ENCODE data around the gene INO80C.

The INO80C gene

DNA sequence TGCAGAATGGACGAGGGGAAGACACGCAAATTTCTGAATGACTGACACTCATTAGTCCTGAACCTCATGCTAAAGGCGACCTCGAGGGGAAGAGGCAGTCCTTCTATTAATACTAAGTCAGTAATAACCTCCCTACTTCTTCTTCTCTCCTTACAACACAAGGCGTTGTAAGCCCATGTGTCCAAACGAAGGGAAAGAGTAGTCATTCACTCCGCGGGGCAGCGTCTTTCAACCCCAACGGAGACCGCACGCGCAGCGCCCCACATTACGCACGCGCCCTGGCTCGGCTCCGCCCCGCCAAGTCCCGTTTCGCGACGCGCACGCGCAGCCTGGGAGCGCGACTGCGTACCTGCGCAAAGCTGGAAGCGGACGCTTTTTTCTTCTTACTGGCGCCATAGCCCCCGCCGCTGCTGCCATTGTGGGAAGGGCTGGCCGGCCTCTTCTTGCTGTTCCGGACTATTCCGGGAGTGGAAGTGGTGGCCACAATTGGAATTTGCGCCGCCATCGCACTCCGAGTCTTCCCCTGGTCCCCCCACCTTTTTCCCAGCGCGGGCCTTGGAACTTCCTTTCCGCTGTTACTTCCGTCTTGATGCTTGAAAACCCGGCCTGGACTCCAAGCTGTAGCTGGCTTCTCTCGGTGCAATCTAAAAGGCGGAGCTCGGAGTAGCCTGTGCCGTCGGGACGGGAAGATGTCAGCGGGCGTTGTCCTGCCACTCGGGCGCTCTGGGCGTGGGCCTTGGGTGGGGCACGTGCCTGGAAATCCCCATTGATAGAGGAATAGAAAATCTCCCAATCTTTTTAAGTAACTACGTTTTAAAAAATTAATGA lies at the start of gene INO80C:
Gene INO80C (minus strand): TSS at position 591 of the 828 bp plus-strand sequence. CDS start 86 bp downstream, at position 505.
- peak; percentile 65 for DNase-seq (ENCODE audit: low spot score)

- DNase-seq (ENCODE audit: low spot score) = no peak
These were observed 49.3 kb upstream of the INO80C start for GRCh38 chr18:35547008-35547605.

- no peak for DNase-seq (ENCODE audit: low spot score)
These were observed 44.6 kb upstream of the INO80C start for GRCh38 chr18:35542356-35542755.

GRCh38 chr18:35535297-35535696 lies 37.5 kb upstream of the INO80C start:
- DNase-seq (ENCODE audit: low spot score) = no peak

DNA sequence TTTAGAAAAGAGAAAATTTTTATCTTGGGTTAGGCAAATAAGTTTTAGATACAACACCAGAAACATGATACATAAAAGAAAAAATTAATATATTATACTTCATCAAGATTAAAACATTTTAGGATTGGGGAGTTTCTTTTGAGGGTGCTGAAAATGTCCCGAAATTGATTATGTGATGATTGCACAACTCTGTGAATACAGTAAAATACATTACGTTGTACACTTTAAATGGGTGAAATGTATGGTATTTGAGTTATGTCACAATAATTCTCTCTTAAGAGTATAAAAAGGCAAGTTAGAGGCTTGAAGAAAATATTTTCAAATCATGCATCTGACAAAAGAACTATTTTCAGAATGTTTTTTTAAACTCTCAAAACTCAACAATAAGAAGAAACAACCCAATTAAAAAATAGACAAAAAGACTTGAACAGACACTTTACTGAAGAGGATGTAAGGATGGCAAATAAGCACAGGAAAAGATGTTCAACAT lies 36.2 kb upstream of the INO80C start:
- DNase-seq (ENCODE audit: low spot score) = no peak

- DNase-seq (ENCODE audit: low spot score) = no peak
These were observed 31.1 kb upstream of the INO80C start for GRCh38 chr18:35528749-35529274.

DNA sequence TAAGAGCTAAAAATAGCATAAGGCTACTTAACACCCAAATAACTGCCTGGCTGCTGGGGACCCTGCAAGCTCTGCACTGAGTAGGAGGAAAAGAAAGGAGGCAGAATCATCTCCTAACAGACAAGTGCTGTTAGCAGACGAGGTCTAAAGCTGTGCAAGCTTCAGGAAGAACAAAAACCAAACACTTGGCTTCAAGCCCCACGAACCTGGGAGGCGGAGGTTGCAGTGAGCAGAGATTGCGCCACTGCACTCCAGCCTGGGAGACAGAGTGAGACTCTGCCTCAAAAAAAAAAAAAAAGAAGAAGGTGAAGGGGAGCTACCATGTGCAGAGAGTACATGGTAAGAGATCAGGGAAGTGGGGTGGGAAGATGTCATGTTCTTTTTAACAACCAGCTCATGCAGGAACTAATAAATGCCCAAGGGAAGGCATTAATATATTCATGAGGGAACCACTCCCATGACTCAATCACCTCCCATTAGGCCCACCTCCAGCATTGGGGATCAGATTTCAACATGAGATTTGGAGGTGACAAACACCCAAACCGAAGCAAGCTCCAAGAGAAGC lies 28.8 kb upstream of the INO80C start:
- DNase-seq (ENCODE audit: low spot score) = no peak

DNA sequence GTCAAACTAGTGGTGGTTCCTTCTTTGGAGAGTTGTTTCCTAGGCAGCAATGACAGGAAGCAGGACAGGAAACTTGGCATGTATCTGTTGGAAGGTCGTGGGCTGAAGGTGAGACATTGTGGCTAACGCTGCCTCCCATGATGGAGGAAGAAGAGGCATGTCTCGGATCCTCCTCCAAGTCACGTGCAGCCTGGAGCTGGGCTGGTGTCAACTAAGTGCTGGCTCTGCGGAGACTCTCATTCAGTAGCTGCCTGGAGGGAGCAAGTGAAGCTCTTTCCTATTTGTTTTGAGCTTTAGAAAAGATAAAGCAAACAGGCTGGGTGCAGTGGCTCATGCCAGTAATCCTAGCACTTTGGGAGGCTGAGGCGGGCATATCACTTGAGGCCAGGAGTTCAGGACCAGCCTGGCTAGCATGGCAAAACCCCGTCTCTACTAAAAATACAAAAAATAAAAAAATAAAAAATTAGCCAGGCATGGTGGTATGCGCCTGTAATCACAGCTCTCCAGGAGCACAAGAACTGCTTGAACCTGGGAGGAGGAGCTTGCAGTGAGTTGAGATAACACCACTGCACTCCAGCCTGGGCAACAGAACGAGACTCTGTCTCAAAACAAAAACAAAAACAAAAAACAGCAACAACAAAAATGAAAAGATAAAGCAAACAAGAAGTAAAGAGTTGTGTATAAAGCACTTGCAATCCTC lies 28.2 kb upstream of the INO80C start:
- no peak for DNase-seq (ENCODE audit: low spot score)

DNA sequence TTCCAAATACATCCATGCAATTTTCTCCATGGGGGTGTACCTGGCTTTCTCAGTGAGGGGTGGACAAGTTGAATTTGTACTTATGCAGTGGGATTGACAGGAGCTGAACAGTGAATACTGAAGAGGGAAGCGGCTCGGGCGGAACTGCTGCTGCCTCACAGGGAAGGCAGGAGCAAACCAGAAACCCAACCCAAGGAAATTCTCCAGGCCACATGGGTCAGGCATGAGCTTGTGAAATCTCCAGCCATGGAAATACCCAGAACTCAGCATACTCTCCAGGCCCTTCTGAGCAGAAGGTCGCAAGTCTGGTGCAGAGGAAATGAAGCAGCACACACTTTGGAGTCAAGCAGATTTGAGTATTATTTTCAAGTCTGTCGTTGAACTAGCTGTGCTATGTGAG lies 26.5 kb upstream of the INO80C start:
- no peak for DNase-seq (ENCODE audit: low spot score)

DNA sequence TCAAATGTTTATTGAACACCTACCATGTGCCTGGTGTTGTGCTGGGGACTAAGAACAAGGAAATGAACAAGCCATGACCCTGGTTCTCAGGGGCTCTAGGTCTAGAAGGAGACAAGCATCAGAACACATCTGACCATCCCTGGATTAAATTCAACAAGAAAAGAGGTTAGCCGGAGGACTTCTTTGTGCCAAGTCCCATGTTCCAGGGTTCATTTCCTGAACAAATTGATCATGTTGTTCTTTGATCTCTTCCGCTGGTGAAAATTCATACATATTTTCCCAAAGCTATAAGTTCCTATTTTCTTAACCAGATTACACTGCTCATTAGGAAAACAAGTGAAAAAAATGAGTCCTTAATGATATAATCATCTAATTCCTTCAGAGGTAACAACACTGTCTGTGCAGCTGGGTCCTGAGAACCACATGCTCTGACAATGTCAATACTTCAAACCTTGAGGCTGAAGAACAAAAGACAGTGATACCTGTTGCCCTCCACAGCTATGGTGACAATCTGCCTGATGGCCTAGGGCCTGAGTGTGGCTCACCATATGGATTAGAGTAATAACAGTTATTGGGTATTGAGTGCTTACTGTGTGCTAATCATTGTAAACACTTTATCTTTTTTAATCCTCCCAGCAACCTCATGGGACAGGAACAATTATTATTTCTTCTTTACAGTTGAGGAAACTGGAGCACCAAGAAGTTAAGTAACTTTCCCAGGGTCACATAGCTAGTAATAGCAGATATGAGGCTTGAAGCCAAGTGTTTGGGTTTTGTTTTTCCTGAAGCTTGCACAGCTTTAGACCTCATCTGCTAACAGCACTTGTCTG lies 24.6 kb upstream of the INO80C start:
- no peak for DNase-seq (ENCODE audit: low spot score)

DNA sequence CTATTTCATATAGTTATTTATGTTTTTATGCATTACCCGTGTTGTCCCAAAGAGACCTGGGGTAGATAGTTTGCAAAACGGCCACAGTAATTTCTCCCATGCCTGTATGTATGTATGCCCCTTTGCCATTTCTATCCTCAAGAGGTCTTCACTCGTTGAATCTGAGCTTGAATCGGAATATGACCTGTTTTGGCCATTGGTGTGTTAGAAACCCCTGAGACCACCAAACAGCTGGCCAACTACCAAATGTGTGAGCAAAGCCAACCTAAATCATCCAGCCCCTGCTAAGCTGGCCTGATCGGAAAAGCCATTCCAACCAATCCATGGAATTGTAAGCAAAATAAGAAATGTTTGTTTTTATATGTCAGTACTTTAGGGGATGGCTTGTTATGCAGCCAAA lies 23.4 kb upstream of the INO80C start:
- DNase-seq (ENCODE audit: low spot score) = no peak

GRCh38 chr18:35519148-35519899 lies 21.6 kb upstream of the INO80C start:
- no peak for DNase-seq (ENCODE audit: low spot score)

GRCh38 chr18:35517715-35518114 lies 20.0 kb upstream of the INO80C start:
- no peak for DNase-seq (ENCODE audit: low spot score)

GRCh38 chr18:35516789-35517188 lies 19.0 kb upstream of the INO80C start:
- DNase-seq (ENCODE audit: low spot score) = no peak

GRCh38 chr18:35516351-35516750 lies 18.6 kb upstream of the INO80C start:
- no peak for DNase-seq (ENCODE audit: low spot score)

DNA sequence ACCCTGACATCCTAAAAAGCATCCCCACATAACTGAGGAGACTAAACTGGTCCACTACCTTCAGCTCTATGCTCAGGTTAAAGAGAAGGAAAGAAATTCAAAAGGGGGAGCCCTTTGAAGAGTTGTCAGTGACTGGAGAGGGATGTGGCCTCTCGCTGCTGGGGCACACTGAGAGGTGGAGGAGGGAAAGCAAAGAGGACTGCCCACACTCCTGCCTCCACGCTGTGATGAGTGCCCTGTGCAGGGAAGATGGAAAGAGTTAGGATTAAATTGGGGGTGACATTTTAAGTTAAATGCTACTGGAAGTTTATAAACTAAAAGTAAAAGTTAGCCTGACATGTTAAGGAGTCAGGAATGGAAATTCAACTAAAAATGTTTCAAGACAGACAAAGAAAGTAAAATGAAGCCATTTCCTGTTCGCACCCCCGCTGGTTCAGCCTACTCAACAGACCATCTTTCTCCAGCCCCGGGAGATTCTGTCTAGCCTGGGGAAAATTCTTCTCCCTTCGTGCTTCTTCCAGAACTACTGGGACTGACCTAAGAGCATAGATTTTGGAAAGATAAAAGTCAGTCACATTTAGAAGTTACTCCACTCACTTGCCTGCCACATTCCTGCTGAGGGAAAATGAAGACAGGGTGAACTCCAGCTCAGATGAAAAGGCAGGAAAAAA lies 17.8 kb upstream of the INO80C start:
- no peak for DNase-seq (ENCODE audit: low spot score)

DNA sequence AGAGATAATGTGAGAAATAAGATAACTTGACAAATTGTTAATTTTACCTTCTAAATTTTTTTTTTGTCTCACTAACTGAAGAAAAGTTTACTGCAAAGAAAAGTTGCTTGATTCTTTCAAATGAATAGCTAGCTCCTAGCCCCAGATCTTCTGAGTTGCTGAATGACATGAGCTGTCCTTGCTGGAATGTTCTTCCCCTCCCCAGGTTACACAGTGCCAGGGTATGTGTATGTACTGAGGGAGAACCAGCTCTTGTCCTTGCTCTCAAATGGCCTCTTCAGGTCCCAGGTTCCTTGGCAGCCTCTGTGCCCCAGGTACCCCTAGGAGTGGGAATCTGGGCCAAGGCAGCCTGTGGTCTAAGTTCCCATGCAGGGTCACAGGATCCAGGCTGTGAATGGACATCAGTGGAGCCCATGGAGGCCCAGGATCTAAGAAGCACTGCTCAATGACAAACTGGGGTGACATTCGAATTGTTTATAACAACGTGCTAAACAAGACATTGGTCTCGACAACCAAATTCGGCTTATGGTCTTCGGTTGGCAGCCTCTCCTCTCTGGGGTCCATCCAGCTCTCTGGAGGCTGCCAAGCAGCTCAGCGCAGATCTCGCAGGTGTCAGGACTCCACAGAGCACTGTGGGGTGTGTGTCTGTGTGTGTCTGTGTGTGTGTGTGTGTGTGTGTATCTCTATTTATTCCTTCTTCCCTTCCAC lies 17.1 kb upstream of the INO80C start:
- DNase-seq (ENCODE audit: low spot score) = no peak

DNA sequence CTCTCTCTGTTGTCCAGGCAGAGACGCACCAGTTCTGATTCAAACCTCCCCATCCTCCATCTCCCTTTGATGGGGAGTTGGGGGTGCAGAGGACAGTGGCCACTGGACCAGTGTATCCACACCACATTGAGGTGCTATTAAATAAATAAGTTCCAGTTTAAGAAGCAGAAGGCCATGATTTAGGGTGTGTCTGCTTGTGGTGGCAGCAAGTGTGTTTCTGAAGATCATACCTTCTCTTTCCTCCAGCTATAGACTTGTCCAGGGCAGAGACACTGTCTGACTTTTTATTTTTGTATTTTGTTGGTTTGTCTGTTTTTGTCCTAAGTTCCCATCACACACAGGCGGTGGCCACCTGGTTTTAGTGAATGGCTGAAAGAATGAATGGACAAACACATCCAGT lies 16.5 kb upstream of the INO80C start:
- no peak for DNase-seq (ENCODE audit: low spot score)

- no peak for DNase-seq (ENCODE audit: low spot score)
These were observed 15.6 kb upstream of the INO80C start for GRCh38 chr18:35513181-35513936.
